ENCODE results near the gene SULT1E1. TPM values are rescaled to one million over a fixed set of nuclear protein-coding genes. Genes with fewer than 3 reads are reported as not detected.

The SULT1E1 gene
- total and polyA plus RNA-seq, 2 of the 8 experiments (the other 6 are each of a cell fraction or from before 2014, with no cell fraction given) = not detected

- Histone ChIP-seq H3K18ac (ENCODE audit: extremely low read depth, low read length) (no peak overlapping the region), H2BK12ac (ENCODE audit: low read depth, low read length) (no peak overlapping the region), H3K56ac (replicated peaks; ENCODE audit: insufficient read length, low read depth, low read length) (no peak overlapping the region), H3K23ac (ENCODE audit: insufficient read length) (no peak overlapping the region), H2AFZ (ENCODE audit: low read length) (no peak overlapping the region), H3K14ac (ENCODE audit: insufficient read length) (no peak overlapping the region), H3K4me3 (ENCODE audit: extremely low read depth in 1 of 4, insufficient read depth in 2 of 4, low read depth in 3 of 4, low read length in 4 of 4) (no peak overlapping the region), H2BK120ac (replicated peaks; ENCODE audit: low read depth, low read length) (no peak overlapping the region), H2BK5ac (ENCODE audit: low read depth, low read length) (no peak overlapping the region), H3K79me1 (ENCODE audit: low read depth, low read length) (no peaks in the 10 kb centered on the region), H3K4me1 (replicated peaks in 1 of 4; ENCODE audit: control insufficient read depth in 3 of 4, insufficient read depth in 4 of 4, low read length in 3 of 4) (no peaks in the 10 kb centered on the region), H4K8ac (ENCODE audit: extremely low read depth, insufficient read depth, low read length) (no peak overlapping the region), H4K20me1 (replicated peaks in 1 of 2; ENCODE audit: control insufficient read depth in 1 of 2, insufficient read depth in 2 of 2, low read length in 2 of 2) (no peaks in the 10 kb centered on the region), H3K23me2 (ENCODE audit: low read depth, low read length) (no peaks in the 10 kb centered on the region; the same call in 1 of the 2 replicates), H3K36me3 (ENCODE audit: control insufficient read depth in 2 of 4, insufficient read depth in 4 of 4, low read length in 3 of 4) (no peaks in the 10 kb centered on the region), H4K91ac (replicated peaks; ENCODE audit: insufficient read length, low read length) (no peak overlapping the region), H3K4me2 (ENCODE audit: insufficient read depth in 1 of 2, low read depth in 2 of 2, low read length in 2 of 2) (no peak overlapping the region), H2BK20ac (ENCODE audit: low read length) (no peak overlapping the region), H2BK15ac (ENCODE audit: low read length) (no peak overlapping the region), H3K27ac (ENCODE audit: low read depth, low read length) (no peak overlapping the region), H3K9me3 (ENCODE audit: insufficient read depth in 2 of 2, low read depth in 1 of 2, low read length in 1 of 2) (no peaks in the 10 kb centered on the region; a peak in 1 of 4 replicates), H4K5ac (ENCODE audit: insufficient read length, low read depth, low read length) (no peak overlapping the region), H2AK5ac (ENCODE audit: low read depth, low read length) (no peak overlapping the region), H3K9ac (replicated peaks in 1 of 4; ENCODE audit: extremely low read depth in 1 of 4, low read depth in 3 of 4, low read length in 3 of 4) (no peak overlapping the region), H3K27me3 (replicated peaks in 1 of 4; ENCODE audit: control insufficient read depth in 3 of 4, extremely low read depth in 1 of 4, insufficient read depth in 3 of 4, low read length in 3 of 4) (no peaks in the 10 kb centered on the region), H3K79me2 (ENCODE audit: control insufficient read depth in 1 of 2, insufficient read depth in 2 of 2, low read length in 2 of 2) (no peaks in the 10 kb centered on the region), H3K4ac (replicated peaks; ENCODE audit: insufficient read length, low read depth, low read length) (no peak overlapping the region)
- FAIRE-seq (no peak), DNase-seq (ENCODE audit: low read depth in 1 of 2, low spot score in 2 of 2) (no peak)
- POLR2A ChIA-PET (ENCODE audit: partially characterized antibody) = no interaction called here
- CTCF ChIA-PET (ENCODE audit: partially characterized antibody) = no interaction called here
- 94% methylated on average over 1 of the region's 1 CpG; no CpG with 5 or more reads in 1 of the 2 experiments for WGBS, 2 experiments (ENCODE audit: extremely low coverage in 1 of 2, insufficient coverage in 1 of 2, insufficient read length in 1 of 2, insufficient replicate concordance in 2 of 2, low coverage in 1 of 2, low lambda C conversion rate in 2 of 2, missing lambda C conversion rate in 1 of 2)
- no peak for TF ChIP-seq SIN3A (conservative IDR thresholded peaks at IDR 0.05 in 1 of 2, IDR thresholded peaks at IDR 0.05 in 1 of 2; ENCODE audit: low read depth in 1 of 2, low read length in 2 of 2)
- no peak for TF ChIP-seq JUND (IDR thresholded peaks at IDR 0.05; ENCODE audit: low read length)
- no peak for TF ChIP-seq SP1 (IDR thresholded peaks at IDR 0.05; ENCODE audit: low read depth, low read length)
- TF ChIP-seq PHF8 (conservative IDR thresholded peaks at IDR 0.05; ENCODE audit: low read depth, low read length) = no peak
- no peak for TF ChIP-seq RFX5 (IDR thresholded peaks at IDR 0.05; ENCODE audit: borderline replicate concordance, low read depth, low read length)
- TF ChIP-seq SIRT6 (IDR thresholded peaks at IDR 0.05; ENCODE audit: low read length) = no peak
- TF ChIP-seq, protein P1, sequence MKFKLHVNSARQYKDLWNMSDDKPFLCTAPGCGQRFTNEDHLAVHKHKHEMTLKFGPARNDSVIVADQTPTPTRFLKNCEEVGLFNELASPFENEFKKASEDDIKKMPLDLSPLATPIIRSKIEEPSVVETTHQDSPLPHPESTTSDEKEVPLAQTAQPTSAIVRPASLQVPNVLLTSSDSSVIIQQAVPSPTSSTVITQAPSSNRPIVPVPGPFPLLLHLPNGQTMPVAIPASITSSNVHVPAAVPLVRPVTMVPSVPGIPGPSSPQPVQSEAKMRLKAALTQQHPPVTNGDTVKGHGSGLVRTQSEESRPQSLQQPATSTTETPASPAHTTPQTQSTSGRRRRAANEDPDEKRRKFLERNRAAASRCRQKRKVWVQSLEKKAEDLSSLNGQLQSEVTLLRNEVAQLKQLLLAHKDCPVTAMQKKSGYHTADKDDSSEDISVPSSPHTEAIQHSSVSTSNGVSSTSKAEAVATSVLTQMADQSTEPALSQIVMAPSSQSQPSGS (IDR thresholded peaks at IDR 0.05; ENCODE audit: low read length) = no peak
- no peak for TF ChIP-seq ASH2L (IDR thresholded peaks at IDR 0.05; ENCODE audit: low read length)
Measured at GRCh38 chr4:69811166-69811565, 48.8 kb downstream of the SULT1E1 start.
